ENCODE results near the gene CDRT15. TPM values are rescaled to one million over a fixed set of nuclear protein-coding genes. Genes with fewer than 3 reads are reported as not detected.
"Not testable (repeated sequence)": the region's sequence is repeated elsewhere in the genome, so short reads cannot be mapped to it uniquely, and the experiment has no call there.

CDRT15 gene
- total RNA-seq = not detected

- not testable (repeated sequence) for TF ChIP-seq CTCF (IDR thresholded peaks at IDR 0.05; ENCODE audit: low read depth)
Observed at GRCh38 chr17:14236762-14237161, at the start of gene CDRT15. TSS of gene CDRT15 (minus strand) at chr17:14236862. CDS start at chr17:14236833, 29 bp downstream.

DNA sequence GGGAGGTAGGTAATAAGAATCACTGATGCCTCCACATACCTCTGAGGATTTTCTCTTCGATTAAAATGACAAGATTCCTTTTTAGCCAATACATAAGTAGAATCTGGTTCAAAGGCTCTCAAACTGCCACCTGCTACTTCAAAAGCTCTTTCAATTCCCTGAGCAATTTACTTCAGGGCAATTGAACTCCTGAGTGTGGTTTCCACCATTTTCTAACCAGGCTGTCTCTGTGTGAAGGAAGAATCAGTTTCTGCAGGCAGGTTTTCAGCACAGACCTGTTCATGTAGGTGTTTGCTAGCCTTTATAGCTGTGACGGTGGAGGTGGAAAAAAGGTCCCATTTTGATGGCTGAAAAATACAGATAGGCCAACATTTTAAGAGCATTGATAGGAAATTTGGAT is 46.1 kb upstream of the CDRT15 start:
- TF ChIP-seq CTCF (IDR thresholded peaks at IDR 0.05; ENCODE audit: low read depth) = no peak

GRCh38 chr17:14281530-14281929 is 44.9 kb upstream of the CDRT15 start:
- no peak for TF ChIP-seq CTCF (IDR thresholded peaks at IDR 0.05; ENCODE audit: low read depth)

GRCh38 chr17:14276535-14277250 is 40.0 kb upstream of the CDRT15 start:
- TF ChIP-seq CTCF (IDR thresholded peaks at IDR 0.05; ENCODE audit: low read depth) = no peak

DNA sequence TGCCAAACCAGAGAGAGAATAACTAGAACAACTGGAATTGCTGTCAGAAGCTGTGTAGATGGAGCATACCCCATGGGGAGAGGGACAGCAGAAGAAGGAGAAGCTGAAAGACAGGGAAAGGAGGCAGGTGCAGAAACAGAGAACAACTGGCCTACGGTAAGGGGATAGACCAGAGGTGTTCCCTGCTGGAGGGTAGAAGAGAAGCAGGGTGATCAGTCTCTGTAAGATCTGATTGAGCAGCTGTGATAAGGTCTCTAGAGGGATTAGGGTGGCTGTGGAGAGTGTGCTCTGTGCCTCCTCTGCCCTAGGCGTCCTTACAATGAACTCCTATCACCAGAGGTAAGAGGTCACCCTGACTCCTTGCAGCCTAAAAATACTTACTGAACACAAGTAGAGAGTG is 33.8 kb upstream of the CDRT15 start:
- no peak for TF ChIP-seq CTCF (IDR thresholded peaks at IDR 0.05; ENCODE audit: low read depth)

DNA sequence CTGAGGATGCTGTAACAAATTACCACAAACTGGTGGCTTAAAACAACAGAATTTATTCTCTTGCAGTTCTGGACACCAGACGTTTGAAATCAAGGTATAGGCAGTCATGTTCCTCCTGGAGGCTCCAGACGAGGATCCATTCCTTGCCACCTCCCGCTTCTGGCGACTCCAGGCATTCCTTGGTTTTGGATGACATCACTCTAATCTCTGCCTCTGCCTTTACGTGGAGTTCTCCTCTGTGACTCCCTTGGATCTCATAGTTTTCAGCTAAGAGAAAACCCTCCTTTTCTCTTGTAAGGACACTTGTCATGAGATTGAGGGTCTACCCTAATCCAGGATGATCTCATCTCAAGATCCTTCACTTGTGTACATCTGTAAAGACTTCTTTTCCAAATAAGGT is 32.8 kb upstream of the CDRT15 start:
- TF ChIP-seq CTCF (IDR thresholded peaks at IDR 0.05; ENCODE audit: low read depth) = no peak

- TF ChIP-seq CTCF (IDR thresholded peaks at IDR 0.05; ENCODE audit: low read depth) = no peak
Observed at GRCh38 chr17:14268264-14268663, 31.6 kb upstream of the CDRT15 start.

All from subcutaneous adipose tissue (tissue), 4 donors.